Adrenal gland (tissue), 5 donors: ENCODE results near the gene EFHD1.

Experiments
- POLR2A ChIP-seq, 2 donors: fragments of 450-650 bp; IDR thresholded peaks; one replicate each; pipeline ENCODE4 v1.6.1; 2017; ENCODE audit warnings: antibody characterized with exemption in 2 of 2, mild to moderate bottlenecking in 2 of 2, moderate library complexity in 1 of 2
- TF ChIP-seq, protein P1 (sequence below), 6 experiments: fragments of 450-650 bp in 4 of 6; fragments of 200-600 bp in 2 of 6; sonication (generic) in 1 of 6; IDR thresholded peaks; 1 replicate in 5 of 6; 2 replicates in 1 of 6; pipeline versions ENCODE4 v1.5.1 to v1.8.0; 2016 to 2021; ENCODE audit warnings: antibody characterized with exemption in 6 of 6, mild to moderate bottlenecking in 2 of 6, moderate library complexity in 1 of 6
- donor health status: DM: no; HTN: no; CAD: no.

DNA sequence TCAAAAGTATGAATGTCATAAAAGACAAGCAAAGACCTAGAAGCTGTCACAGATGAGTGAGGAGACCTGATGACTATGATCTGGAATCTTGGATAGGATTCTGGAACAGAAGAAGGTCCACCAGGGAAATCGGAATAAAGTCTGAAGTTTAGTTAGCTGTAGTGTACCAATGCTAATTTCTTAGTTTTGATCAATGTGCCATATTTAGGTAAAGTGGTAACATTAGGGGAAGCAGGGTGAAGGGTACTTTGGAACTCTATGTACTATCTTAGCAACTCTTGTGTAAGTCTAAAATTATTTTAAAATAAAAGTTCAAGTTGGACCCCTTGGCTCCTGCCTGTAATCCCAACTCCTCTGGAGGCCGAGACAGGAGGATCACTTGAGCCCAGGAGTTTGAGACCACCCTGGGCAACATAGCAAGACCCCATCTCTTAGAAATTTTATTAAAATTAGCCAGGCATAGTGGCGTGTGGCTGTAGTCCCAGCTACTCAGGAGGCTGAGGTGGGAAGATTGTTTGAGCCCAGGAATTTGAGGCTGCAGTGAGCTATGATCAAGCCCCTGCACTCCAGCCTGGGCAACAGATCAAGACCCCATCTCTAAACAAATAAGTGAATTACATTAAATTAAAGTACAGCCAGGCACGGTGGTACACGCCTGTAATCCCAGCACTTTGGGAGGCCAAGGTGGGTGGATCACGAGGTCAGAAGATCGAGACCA, 35.9 kb upstream of the EFHD1 start:
- TF ChIP-seq, protein P1, sequence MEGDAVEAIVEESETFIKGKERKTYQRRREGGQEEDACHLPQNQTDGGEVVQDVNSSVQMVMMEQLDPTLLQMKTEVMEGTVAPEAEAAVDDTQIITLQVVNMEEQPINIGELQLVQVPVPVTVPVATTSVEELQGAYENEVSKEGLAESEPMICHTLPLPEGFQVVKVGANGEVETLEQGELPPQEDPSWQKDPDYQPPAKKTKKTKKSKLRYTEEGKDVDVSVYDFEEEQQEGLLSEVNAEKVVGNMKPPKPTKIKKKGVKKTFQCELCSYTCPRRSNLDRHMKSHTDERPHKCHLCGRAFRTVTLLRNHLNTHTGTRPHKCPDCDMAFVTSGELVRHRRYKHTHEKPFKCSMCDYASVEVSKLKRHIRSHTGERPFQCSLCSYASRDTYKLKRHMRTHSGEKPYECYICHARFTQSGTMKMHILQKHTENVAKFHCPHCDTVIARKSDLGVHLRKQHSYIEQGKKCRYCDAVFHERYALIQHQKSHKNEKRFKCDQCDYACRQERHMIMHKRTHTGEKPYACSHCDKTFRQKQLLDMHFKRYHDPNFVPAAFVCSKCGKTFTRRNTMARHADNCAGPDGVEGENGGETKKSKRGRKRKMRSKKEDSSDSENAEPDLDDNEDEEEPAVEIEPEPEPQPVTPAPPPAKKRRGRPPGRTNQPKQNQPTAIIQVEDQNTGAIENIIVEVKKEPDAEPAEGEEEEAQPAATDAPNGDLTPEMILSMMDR (IDR thresholded peaks at IDR 0.05): no peak
- no peak for TF ChIP-seq POLR2A (IDR thresholded peaks at IDR 0.05)
